ENCODE results near the gene ZNF181. TPM values are rescaled to one million over a fixed set of nuclear protein-coding genes. Genes with fewer than 3 reads are reported as not detected.
A peak's percentile ranks its signal among the peaks of the same experiment; 100 is the strongest.

Gene ZNF181
- total RNA-seq, 1 donor from 2014 or later = 53.9 TPM

DNA sequence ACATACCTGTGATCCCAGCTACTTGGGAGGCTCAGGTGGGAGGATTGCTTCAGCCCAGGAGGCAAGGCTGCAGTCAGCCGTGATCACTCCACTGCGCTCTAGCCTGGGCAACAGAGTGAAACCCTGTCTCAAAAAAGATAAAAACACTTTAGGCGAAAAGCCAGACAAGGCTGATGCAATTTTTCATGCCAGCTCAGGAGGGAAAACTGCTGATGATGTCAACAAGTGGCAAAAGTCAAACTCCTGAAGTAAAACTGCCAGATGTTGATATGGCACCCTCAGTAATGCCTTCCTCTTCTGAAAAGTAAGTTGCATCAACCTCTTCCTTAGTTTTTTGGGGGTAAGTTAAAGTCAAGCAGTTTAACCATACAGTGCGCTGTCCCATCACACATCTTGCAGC is 23.4 kb downstream of the ZNF181 start:
- no peak for DNase-seq (ENCODE audit: low spot score)

DNA sequence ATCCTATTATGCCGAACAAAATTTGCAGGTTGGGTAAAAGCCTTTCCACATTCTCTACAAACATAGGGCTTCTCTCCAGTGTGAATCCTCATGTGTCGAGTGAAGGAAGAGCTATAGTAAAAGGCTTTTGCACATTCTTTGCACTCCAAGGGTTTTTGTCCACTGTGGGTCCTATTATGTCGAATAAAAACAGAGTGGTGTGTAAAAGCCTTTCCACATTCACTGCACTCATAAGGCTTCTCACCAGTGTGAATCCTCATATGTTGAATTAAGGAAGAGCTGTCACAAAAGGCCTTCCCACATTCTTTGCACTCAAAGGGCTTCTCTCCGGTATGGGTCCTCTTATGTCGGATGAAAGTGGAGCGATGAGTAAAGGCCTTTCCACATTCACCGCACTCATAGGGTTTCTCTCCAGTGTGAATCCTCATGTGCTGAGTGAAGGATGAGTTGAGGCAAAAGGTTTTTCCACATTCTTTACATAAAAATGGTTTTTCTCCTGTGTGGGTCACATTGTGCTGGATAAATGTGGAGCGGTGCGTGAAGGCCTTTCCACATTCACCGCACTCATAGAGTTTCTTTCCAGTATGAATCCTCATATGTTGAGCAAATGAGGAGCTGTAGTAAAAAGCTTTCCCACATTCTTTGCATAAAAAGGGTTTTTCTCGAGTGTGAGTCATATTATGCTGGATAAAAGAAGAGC is 25.3 kb downstream of the ZNF181 start:
- no peak for DNase-seq (ENCODE audit: low spot score)

GRCh38 chr19:34766386-34766785 is 32.3 kb downstream of the ZNF181 start:
- no peak for DNase-seq (ENCODE audit: low spot score)

GRCh38 chr19:34767951-34768350 is 33.9 kb downstream of the ZNF181 start:
- DNase-seq (ENCODE audit: low spot score) = no peak

- peak; percentile 95 for DNase-seq (ENCODE audit: low spot score)
Measured at GRCh38 chr19:34772697-34773554, 38.9 kb downstream of the ZNF181 start, which contains the start of gene ZNF599. TSS of gene ZNF599 (minus strand) at chr19:34773215. CDS start at chr19:34772841, 374 bp downstream.

DNA sequence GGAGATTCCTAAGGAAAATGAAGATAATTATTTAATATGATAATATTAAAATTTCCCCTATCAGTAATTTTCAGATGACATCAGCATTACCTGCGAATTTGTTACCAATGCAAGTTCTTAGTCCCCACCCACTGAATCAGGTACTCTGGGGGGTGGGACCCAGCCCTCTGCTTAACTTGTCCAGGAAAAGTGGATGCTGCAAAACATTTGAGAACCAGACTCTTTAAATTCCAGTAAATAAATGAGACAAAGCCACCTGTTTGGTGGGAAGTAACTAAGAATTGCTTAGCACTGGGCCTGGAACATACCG is 39.5 kb downstream of the ZNF181 start:
- DNase-seq (ENCODE audit: low spot score) = no peak

DNA sequence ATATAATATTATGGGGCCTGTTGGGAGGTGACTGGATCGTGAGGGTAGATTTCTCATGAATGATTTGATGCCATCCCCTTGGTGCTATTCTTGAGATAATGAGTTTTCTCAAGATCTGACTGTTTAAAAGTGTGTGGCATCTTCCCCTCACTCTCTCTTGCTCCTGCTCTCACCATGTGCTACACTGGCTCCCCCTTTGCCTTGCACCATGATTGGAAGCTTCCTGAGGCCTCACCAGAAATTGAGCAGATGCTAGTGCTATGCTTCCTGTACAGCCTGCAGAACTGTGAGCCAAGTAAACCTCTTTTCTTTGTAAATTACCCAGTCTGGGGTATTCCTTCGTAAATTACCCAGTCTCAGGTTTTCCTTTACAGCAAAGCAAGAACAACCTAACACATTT is 40.8 kb downstream of the ZNF181 start:
- no peak for DNase-seq (ENCODE audit: low spot score)

DNA sequence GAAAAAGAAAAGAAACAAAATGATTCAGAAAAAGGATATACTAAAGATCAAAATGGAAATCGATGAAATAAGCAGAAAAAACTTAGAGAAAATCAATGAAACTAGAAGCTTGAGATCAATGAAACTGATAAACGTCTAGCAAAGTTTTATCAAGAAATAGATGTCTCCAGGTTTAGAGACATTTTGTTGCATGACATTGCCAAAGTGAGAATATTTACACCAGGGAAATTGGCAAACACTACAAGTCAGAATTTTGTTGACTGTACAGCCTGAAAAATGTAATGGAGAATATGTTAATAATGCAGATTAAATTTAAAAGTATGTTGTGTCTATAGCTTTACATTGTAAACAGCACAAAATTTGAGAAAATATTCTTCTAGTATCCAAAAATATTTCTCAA is 44.3 kb downstream of the ZNF181 start:
- DNase-seq (ENCODE audit: low spot score) = no peak

DNA sequence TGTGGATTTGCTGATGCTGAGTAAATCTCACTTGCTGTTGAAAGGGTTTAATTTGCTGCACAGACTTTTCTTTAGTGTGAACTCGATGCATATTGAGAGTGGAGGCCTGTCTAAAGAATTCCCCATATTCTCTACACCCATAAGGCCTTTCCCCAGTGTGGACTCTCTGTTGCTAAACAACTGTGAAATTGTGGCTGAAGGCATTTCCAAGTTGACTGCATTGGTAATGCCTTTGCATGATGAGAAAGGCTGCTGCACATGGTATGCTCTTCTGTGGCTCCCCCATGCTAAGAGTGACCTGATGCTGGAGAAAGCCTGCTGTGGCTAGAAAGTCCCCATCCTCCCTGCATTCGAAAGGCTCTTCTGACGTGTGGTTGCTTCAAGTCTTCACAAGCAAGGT is 45.6 kb downstream of the ZNF181 start:
- DNase-seq (ENCODE audit: low spot score) = no peak

GRCh38 chr19:34786236-34786635 is 52.2 kb downstream of the ZNF181 start:
- DNase-seq (ENCODE audit: low spot score) = no peak

GRCh38 chr19:34787059-34787824 is 53.2 kb downstream of the ZNF181 start:
- DNase-seq (ENCODE audit: low spot score) = no peak

- no peak for DNase-seq (ENCODE audit: low spot score)
Measured at GRCh38 chr19:34788074-34788473, 54.0 kb downstream of the ZNF181 start.

DNA sequence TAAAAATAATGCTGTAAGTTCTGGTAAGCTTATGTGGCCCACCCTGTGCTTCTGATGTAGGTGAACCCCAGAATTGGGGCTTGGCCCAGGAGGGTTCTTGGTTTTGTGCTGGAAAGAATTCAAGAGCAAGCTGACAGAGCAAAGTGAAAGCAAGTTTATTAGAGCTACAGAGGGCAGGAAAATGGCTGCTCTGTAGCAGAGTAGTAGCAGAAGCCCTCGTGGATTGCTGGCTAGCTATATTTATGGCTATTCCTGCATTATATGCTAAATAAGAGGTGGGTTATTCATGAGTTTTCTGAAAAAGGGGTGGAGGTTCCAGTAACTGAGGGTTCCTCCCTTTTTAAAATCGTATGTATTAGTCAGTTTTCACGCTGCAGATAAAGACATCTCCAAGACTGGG is 59.5 kb downstream of the ZNF181 start:
- no peak for DNase-seq (ENCODE audit: low spot score)

GRCh38 chr19:34794066-34794960 is 60.3 kb downstream of the ZNF181 start:
- DNase-seq (ENCODE audit: low spot score) = no peak

Other genes starting within 250 kb of the ZNF181 start
- gene SCGB2B2, start 57.1 kb upstream of the ZNF181 start, total RNA-seq (ENCODE audit: insufficient read depth, low replicate concordance) = not detected
- 24.1 TPM for gene ZNF302, start 56.6 kb upstream of the ZNF181 start, total RNA-seq (ENCODE audit: insufficient read depth, low replicate concordance)
- gene ZNF599, start 39.0 kb downstream of the ZNF181 start, total RNA-seq (ENCODE audit: insufficient read depth, low replicate concordance) = 7.2 TPM
- 5.5 TPM for gene ZNF30, start 192.7 kb downstream of the ZNF181 start, total RNA-seq (ENCODE audit: insufficient read depth, low replicate concordance)
- gene ZNF792, start 230.0 kb downstream of the ZNF181 start, total RNA-seq (ENCODE audit: insufficient read depth, low replicate concordance) = 6.3 TPM